Immature natural killer cell (primary cell): ENCODE results near the gene LYZ. TPM values are rescaled to one million over a fixed set of nuclear protein-coding genes. Genes with fewer than 3 reads are reported as not detected.

Experiments
- polyA plus RNA-seq, 3 donors: library from polyadenylated mRNA; unstranded; fragments of 300-500 nt; fragmentation: Illumina TruSeq; gene quantifications; one replicate each; pipeline ENCODE4 v1.2.3, GENCODE V29; 2021

Gene LYZ
- polyA plus RNA-seq, 3 donors from 2014 or later, result 17.8 to 413 (median 351) TPM

Other genes starting within 250 kb of the LYZ start
- gene CPSF6, start 108.8 kb upstream of the LYZ start, polyA plus RNA-seq, result 10 to 100 TPM; 35.3 to 69.6 (median 49.8) TPM
- 10 to 100 TPM; 26.6 to 41.8 (median 31.9) TPM for gene YEATS4, start 11.4 kb downstream of the LYZ start, polyA plus RNA-seq
- 10 to 100 TPM in 1 of 3 donors, 1 to 10 TPM in 2; 5.6 to 11.2 (median 7.8) TPM for gene FRS2, start 122.0 kb downstream of the LYZ start, polyA plus RNA-seq
- gene CCT2, start 237.1 kb downstream of the LYZ start, polyA plus RNA-seq, result 100 to 1,000 TPM; 129 to 201 (median 142) TPM